Measurements from ENCODE around the gene PAXX.

GRCh38 chr9:136954270-136955083, 37.7 kb upstream of the PAXX start:
- TF ChIP-seq ZNF561 (CRISPR knock-in tag; conservative IDR thresholded peaks at IDR 0.05), result no peak
- no peak for TF ChIP-seq POLR2AphosphoS5 (IDR thresholded peaks at IDR 0.05; ENCODE audit: control insufficient read depth, insufficient read depth, low read depth, low read length)
- no peak for TF ChIP-seq TAF1 (IDR thresholded peaks at IDR 0.05; ENCODE audit: control insufficient read depth, extremely low read depth, insufficient read depth, low read length, severe bottlenecking)

Measured in K562 (cell line).